Measurements from ENCODE around the gene EP400.

- no peak for TF ChIP-seq POLR2AphosphoS5 (IDR thresholded peaks at IDR 0.05; ENCODE audit: borderline replicate concordance, low read depth, low read length)
- TF ChIP-seq EZH2 (IDR thresholded peaks at IDR 0.05) = no peak
Measured at GRCh38 chr12:131994589-131994988, 44.8 kb downstream of the EP400 start.

Measured in SK-N-MC (cell line).